ENCODE measurements around the gene SPG11. TPM values are rescaled to one million over a fixed set of nuclear protein-coding genes. Genes with fewer than 3 reads are reported as not detected.

The SPG11 gene
- total RNA-seq, 1 experiment from 2014 or later = 55.0 TPM

- peaks cover 5% of the 10 kb centered on the region; the same call in 1 of the 2 replicates for H3K36me3 ChIP-seq (ENCODE audit: control insufficient read depth, insufficient read depth, low read length)
- H3K4me1 ChIP-seq (ENCODE audit: control insufficient read depth, insufficient read depth, low read length) = peaks cover 15% of the 10 kb centered on the region
- no peaks in the 10 kb centered on the region for H3K27me3 ChIP-seq (ENCODE audit: control insufficient read depth, insufficient read depth, low read length)
- no peak for DNase-seq (ENCODE audit: low read depth, low spot score)
- H3K27ac ChIP-seq (ENCODE audit: low read length) = peak overlapping the region; percentile 98
- CTCF ChIA-PET = interaction anchor here (0.6 to 2.0 kb wide), 9 partner anchors 14 to 190 kb away, joined by 3 to 51 read pairs (median 4); partner anchors contain the start of genes B2M, PATL2 and TRIM69
- peak overlapping the region; percentile 81 to 97 for H3K4me3 ChIP-seq (ENCODE audit: low read depth in 2 of 2, low read length in 2 of 2)
- POLR2A ChIA-PET = interaction anchor here (0.8 to 2.2 kb wide), 3 partner anchors 50 to 74 kb away, joined by 3 to 11 read pairs (median 4); no protein-coding TSS in a partner anchor
- no peaks in the 10 kb centered on the region for H3K9me3 ChIP-seq (ENCODE audit: control insufficient read depth, insufficient read depth, low read depth, low read length)
- in situ Hi-C loops (cut with HindIII; ENCODE audit: low pct_unique_long_range_greater_than_20kb, low sequenced_read_pairs) (no loop called here), intact Hi-C loops (cut with micrococcal nuclease; ENCODE audit: unreplicated experiment) (loop anchor here (5.0 kb wide), 1 partner anchor 75 kb away; the partner anchor contains the start of gene TRIM69)
- TSS peak; percentile 85 for BruUV-seq (replicated peaks)
- peak; percentile 79 for ATAC-seq
- TF ChIP-seq SIN3A (IDR thresholded peaks at IDR 0.05; ENCODE audit: borderline replicate concordance, insufficient read depth, low read depth, low read length) (no peak), REST (IDR thresholded peaks at IDR 0.05; ENCODE audit: insufficient read depth in 1 of 2, low read depth in 2 of 2, low read length in 1 of 2) (no peak), CTCF (IDR thresholded peaks at IDR 0.05) (no peak), POLR2AphosphoS5 (IDR thresholded peaks at IDR 0.05; ENCODE audit: low read depth, low read length) (no peak; the same call in 1 of the 2 replicates), TCF7L2 (IDR thresholded peaks at IDR 0.05; ENCODE audit: low read depth, low read length) (no peak)
These were observed 718 bp downstream of the SPG11 start for GRCh38 chr15:44662478-44663409.

DNA sequence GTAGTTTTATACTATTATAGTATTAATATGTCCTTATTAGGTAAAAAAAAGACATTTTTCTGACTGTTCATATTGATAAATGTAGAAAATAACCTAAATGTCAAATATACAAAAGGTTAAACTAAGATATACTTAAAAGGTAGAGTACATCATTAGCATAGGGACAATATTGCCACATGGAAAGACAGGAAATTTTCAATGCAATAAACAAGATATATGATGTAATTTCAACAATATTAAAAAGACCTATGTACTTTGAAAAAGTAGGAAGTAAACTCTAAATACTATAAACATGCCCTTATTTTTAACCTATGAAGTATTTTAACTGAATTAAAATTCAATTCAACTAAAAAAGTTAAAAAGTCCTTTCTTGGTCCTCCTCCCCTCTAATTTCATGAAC is 1.9 kb downstream of the SPG11 start:
- Histone ChIP-seq H3K9me3 (ENCODE audit: control insufficient read depth, insufficient read depth, low read depth, low read length) (no peaks in the 10 kb centered on the region), H3K27ac (ENCODE audit: low read length) (no peak overlapping the region; the same call in 1 of the 2 replicates), H3K4me1 (ENCODE audit: control insufficient read depth, insufficient read depth, low read length) (peaks cover 15% of the 10 kb centered on the region), H3K27me3 (ENCODE audit: control insufficient read depth, insufficient read depth, low read length) (no peaks in the 10 kb centered on the region), H3K4me3 (ENCODE audit: low read depth in 2 of 2, low read length in 2 of 2) (peak overlapping the region in 1 of 2 experiments; percentile 97; a peak in 1 of 4 replicates), H3K36me3 (ENCODE audit: control insufficient read depth, insufficient read depth, low read length) (peaks cover 7% of the 10 kb centered on the region)
- DNase-seq (ENCODE audit: low read depth, low spot score) (no peak), ATAC-seq (no peak)
- in situ Hi-C loops (cut with HindIII; ENCODE audit: low pct_unique_long_range_greater_than_20kb, low sequenced_read_pairs) (no loop called here), intact Hi-C loops (cut with micrococcal nuclease; ENCODE audit: unreplicated experiment) (loop anchor here (5.0 kb wide), 1 partner anchor 76 kb away; the partner anchor contains the start of gene TRIM69)
- TF ChIP-seq SIN3A (IDR thresholded peaks at IDR 0.05; ENCODE audit: borderline replicate concordance, insufficient read depth, low read depth, low read length) (no peak), TCF7L2 (IDR thresholded peaks at IDR 0.05; ENCODE audit: low read depth, low read length) (no peak), POLR2AphosphoS5 (IDR thresholded peaks at IDR 0.05; ENCODE audit: low read depth, low read length) (no peak), CTCF (IDR thresholded peaks at IDR 0.05) (no peak), REST (IDR thresholded peaks at IDR 0.05; ENCODE audit: insufficient read depth in 1 of 2, low read depth in 2 of 2, low read length in 1 of 2) (no peak)
- ChIA-PET CTCF (no interaction called here), POLR2A (no interaction called here)
- no TSS peak for BruUV-seq (replicated peaks)

Measured in Panc1 (cell line).